T-helper 1 cell (primary cell): ENCODE results near the gene UPF2.

Source experiments
- DNase-seq, 5 donors: peaks; one replicate each; pipeline ENCODE4 v3.0.0-alpha.2; 2012 to 2020

The UPF2 gene

DNA sequence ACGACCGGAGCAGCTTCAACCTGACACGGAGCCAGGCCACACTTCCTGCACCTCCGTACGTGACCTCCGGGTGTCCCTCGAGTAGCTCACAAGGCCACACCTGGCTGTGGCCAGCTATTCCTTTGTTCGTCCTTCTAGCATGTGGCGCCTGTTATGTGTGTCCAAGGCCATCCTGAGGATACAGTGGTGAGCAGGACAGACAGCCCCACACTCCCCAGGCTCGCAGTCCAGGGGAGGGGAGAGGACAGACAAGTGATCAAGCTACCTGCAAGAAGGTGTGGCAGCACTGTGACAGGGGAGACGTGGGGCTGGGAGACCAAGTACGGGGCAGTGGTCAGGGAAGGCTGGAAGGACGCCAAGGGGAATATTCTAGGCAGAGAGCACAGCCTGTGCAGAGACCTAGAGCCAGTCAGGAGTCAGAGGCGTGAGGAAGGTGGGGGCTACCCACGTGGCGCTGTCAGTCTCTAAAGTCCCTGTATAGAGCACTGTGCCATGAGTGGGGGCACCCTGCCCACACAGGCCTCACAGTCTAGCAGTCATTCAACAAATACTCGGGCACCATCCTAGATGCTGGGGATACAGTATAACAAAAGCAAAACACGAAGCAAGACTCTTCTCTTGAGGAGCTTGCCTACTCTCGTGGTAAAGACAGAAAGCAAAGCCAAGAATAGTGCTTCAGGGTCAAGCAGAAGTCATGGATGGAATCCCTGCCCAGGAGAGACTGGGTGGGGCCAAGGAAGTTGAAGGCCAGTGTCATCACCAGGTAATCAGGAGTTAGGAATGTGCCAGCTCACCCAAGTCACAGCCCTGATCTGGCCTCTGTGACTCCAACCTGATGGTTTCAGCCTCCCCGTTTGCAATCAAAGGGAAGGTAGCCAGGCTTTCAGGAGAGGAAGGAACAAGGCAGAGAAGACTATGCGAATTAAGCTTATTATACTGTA is 160.9 kb downstream of the UPF2 start:
- no peak for DNase-seq

- no peak for DNase-seq
These were observed 161.6 kb downstream of the UPF2 start for GRCh38 chr10:11881030-11881476.

- DNase-seq: no peak
These were observed 162.2 kb downstream of the UPF2 start for GRCh38 chr10:11880151-11881029.

DNA sequence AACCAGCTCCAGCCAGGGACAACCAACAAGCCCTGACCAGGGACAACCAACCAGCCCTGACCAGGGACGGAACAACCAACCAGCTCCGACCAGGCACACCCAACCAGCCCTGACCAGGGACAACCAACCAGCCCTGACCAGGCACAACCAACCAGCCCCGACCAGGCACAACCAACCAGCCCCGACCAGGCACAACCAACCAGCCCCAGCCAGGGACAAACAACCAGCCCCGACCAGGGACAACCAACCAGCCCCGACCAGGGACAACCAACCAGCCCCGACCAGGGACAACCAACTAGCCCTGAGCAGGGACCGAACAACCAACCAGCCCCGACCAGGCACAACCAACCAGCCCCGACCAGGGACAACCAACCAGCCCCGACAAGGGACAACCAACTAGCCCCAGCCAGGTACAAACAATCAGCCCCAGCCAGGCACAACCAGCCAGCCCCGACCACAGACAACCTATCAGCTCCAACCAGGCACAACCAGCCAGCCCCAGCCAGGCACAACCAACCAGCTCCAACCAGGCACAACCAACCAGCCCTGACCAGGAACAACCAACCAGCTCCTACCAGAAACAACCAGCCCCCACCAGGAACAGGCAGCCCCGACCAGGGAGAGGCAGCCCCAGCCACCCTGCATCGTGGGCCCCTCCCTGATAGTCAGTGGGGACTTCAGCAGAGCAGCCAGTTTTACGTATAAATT is 163.1 kb downstream of the UPF2 start:
- DNase-seq: no peak

- DNase-seq: no peak
These were observed 163.8 kb downstream of the UPF2 start for GRCh38 chr10:11878776-11879175.

DNA sequence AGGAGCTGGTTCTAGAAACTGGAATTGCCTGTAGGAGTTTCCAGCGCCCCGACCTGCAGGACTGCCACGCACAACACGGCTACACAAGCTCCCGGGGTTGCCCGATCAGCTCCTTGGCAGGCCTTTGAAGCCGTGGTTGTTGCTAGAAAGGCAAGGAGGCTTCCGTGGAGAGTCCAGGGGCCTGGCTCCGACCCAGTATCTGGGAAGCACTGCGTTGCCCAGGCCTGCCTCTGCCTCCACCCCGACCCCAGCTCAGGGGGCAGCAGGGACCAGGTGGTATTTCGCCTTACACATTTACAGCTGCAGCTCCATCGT is 165.1 kb downstream of the UPF2 start:
- no peak for DNase-seq

- no peak for DNase-seq
These were observed 165.6 kb downstream of the UPF2 start for GRCh38 chr10:11876805-11877590.

GRCh38 chr10:11876324-11876723 is 166.3 kb downstream of the UPF2 start:
- no peak for DNase-seq

GRCh38 chr10:11875494-11876281 is 166.9 kb downstream of the UPF2 start:
- no peak for DNase-seq

DNA sequence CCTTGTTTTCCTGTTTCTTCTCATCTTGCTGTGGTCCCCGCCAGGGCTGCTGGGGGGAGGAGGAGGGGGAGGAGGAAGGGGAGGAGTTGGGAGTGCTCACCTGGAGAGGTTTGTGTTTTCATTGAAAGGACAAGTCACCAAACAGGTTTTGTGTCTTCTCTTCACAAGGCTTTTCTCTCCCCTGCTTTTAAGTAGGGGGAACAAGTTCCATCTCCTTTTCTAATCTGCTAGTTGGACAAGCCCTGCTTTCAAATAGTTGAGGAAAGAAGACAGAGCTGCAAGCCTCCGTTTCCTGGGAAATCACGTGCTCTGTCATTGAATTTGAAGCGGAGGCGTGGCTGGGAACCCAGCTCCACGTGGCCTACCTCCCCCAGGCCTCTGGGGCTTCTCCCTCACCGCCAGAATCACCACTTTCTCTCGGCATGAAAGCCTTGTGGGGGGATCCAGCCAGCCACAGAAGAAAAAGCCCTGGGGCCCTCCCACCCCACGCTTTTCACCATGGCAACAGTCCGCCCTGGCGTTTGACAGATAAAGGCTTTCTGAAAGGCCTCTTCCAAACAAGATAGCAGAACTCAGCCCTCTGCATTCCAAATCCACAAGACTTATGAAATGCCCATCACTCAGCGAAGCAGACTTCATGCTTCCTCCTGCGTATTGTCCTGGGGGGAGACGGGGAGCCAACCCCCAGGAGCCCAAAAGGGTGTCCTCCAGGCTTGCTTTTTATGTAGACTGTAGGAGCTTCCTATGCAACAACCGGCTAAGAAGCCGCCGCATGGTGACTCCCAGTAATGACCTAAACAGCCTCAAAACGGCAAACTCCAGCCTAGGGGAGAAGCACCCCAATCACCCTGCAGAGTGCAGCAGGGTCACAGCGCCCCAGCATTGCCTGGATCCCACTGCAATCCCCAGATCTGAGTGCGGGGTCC is 167.8 kb downstream of the UPF2 start:
- DNase-seq: peak in 1 of 5 donors; percentile 11

DNA sequence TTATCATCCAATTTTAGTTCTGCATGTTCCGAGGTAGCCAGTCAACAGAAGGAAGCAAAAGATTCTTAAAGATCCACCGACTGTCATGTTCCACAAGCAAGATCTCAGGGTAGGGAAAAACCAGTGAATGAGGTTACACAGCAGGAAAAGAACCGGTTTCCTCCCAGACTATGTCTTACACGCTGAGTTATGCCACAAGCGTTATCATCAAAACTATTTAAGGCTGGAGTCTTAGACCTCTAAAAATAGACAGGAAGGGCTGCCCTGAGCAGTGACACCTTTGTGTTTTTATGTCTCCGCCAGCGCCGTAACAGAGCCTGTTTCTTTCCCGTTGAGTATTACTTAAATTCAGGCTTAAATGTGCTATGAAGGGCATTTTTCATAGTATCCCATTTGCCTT is 171.1 kb downstream of the UPF2 start:
- DNase-seq: no peak

DNA sequence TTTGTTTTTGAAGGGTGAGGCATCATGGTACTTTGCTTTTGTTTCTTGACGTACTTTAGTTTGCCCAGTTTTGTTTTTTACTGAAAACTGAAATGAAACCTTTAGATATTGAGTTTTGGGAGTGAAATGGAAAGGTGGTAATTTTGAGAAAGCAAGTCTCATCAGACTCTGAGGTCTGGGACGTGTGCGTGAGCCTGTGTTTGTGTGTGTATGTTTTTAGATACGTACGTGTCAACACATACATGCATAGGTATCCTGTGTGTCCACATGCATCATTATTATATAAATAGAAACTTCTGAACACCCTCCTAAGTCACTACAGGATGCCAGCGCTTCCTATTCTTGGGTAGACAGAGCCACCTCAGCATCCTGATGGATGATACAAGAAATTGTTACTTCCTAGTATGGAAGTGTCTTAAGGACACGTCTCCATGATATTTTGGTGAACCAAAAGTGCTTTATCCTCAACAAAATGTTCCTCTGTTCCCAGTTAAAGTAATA is 171.7 kb downstream of the UPF2 start:
- DNase-seq: no peak

DNA sequence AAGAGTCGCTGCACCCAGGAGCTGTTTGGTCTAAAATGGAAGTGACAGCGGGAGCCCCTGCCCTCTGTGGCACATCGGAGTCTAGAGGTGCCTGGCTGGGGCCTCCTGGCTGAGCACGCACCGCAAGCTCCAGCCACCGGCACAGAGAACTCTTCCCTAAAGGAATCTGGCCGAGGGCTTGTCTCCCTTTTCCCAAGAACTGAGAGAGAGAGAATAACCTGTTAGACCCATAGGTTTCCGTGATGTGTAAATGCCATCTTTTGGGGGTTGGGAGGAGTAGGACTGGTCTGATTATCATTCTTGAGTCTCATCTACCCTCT is 172.2 kb downstream of the UPF2 start:
- no peak for DNase-seq
